Activated CD4-positive, alpha-beta memory T cell treated with anti-CD3 and anti-CD28 coated beads for 36 hours (primary cell): Measurements from ENCODE around the gene THEMIS2. TPM values are rescaled to one million over a fixed set of nuclear protein-coding genes. Genes with fewer than 3 reads are reported as not detected.
A peak's percentile ranks its signal among the peaks of the same experiment; 100 is the strongest.
"Not testable (repeated sequence)": the region's sequence is repeated elsewhere in the genome, so short reads cannot be mapped to it uniquely, and the experiment has no call there.

Experiments
- CTCF ChIA-PET: fragments of 350-600 bp; sonication (Branson Sonifier 250); formaldehyde crosslinking; loops from one replicate; lab custom pipeline; 2021; ENCODE audit warnings: antibody characterized with exemption, inconsistent platforms; lab: Charles Lee
- POLR2A ChIA-PET: fragments of 350-600 bp; sonication (Branson Sonifier 250); formaldehyde crosslinking; loops from one replicate; lab custom pipeline; 2021; ENCODE audit warnings: antibody characterized with exemption; lab: Charles Lee
- DNase-seq: peaks from one replicate; pipeline ENCODE4 v3.0.0-alpha.2; 2020
- H3K27ac Mint-ChIP-seq: one replicate; pipeline ENCODE4 v1.8.0; 2021; ENCODE audit warnings: mixed read lengths
- H3K27me3 Mint-ChIP-seq: one replicate; pipeline ENCODE4 v1.8.0; 2021; ENCODE audit warnings: mixed read lengths
- H3K36me3 Mint-ChIP-seq: one replicate; pipeline ENCODE4 v1.8.0; 2021; ENCODE audit warnings: mixed read lengths
- H3K4me1 Mint-ChIP-seq: one replicate; pipeline ENCODE4 v1.8.0; 2021; ENCODE audit warnings: low read depth, mixed read lengths
- H3K4me3 Mint-ChIP-seq: one replicate; pipeline ENCODE4 v1.8.0; 2021; ENCODE audit warnings: mild to moderate bottlenecking, mixed read lengths
- H3K9me3 Mint-ChIP-seq: one replicate; pipeline ENCODE4 v1.8.0; 2021; ENCODE audit warnings: mixed read lengths
- intact Hi-C: fragments of 100-400 bp; cut with micrococcal nuclease; formaldehyde crosslinking; loops from one replicate; pipeline ENCODE4 v1.15.1; 2023
- total RNA-seq, 2 experiments: library from RNA; stranded (reverse); gene quantifications; one replicate each; pipeline ENCODE4 v1.2.3, GENCODE V29; 2021

The THEMIS2 gene
- total RNA-seq, 2 experiments from 2014 or later = 27.4 to 29.3 TPM

GRCh38 chr1:27849951-27850350 lies 22.4 kb upstream of the THEMIS2 start:
- H3K27ac Mint-ChIP-seq = no peak overlapping the region
- DNase-seq = no peak
- no peaks in the 10 kb centered on the region for H3K9me3 Mint-ChIP-seq
- ChIA-PET POLR2A (no interaction called here), CTCF (interaction anchor here (0.7 kb wide), 1 partner anchor 8 kb away, joined by 4 read pairs; no protein-coding TSS in a partner anchor)
- no peak overlapping the region for H3K4me3 Mint-ChIP-seq
- no peaks in the 10 kb centered on the region for H3K4me1 Mint-ChIP-seq
- peaks cover 37% of the 10 kb centered on the region for H3K36me3 Mint-ChIP-seq
- no peaks in the 10 kb centered on the region for H3K27me3 Mint-ChIP-seq
- intact Hi-C loops = no loop called here

- peaks cover 9% of the 10 kb centered on the region for H3K36me3 Mint-ChIP-seq
- intact Hi-C loops = loop anchor here (5.0 kb wide), 1 partner anchor 352 kb away; no protein-coding TSS in a partner anchor
- DNase-seq = no peak
- ChIA-PET POLR2A (no interaction called here), CTCF (no interaction called here)
- no peak overlapping the region for H3K4me3 Mint-ChIP-seq
- H3K27me3 Mint-ChIP-seq = no peaks in the 10 kb centered on the region
- H3K27ac Mint-ChIP-seq = no peak overlapping the region
- no peaks in the 10 kb centered on the region for H3K9me3 Mint-ChIP-seq
- H3K4me1 Mint-ChIP-seq = peaks cover 4% of the 10 kb centered on the region
These were observed 17.3 kb upstream of the THEMIS2 start for GRCh38 chr1:27855085-27855484.

- intact Hi-C loops = loop anchor here (5.0 kb wide), 1 partner anchor 351 kb away; no protein-coding TSS in a partner anchor
- no peaks in the 10 kb centered on the region for H3K27me3 Mint-ChIP-seq
- ChIA-PET POLR2A (no interaction called here), CTCF (interaction anchor here (0.6 to 2.5 kb wide), 30 partner anchors 8 to 498 kb away, joined by 3 to 32 read pairs (median 4); partner anchors contain the start of genes EYA3 and SMPDL3B)
- H3K36me3 Mint-ChIP-seq = peaks cover 2% of the 10 kb centered on the region
- H3K9me3 Mint-ChIP-seq = no peaks in the 10 kb centered on the region
- H3K27ac Mint-ChIP-seq = no peak overlapping the region
- H3K4me3 Mint-ChIP-seq = no peak overlapping the region
- H3K4me1 Mint-ChIP-seq = peaks cover 4% of the 10 kb centered on the region
- no peak for DNase-seq
These were observed 15.6 kb upstream of the THEMIS2 start for GRCh38 chr1:27856561-27857343.

- CTCF ChIA-PET = interaction anchor here (0.5 to 2.5 kb wide), 40 partner anchors 8 to 497 kb away, joined by 3 to 32 read pairs (median 4); partner anchors contain the start of genes EYA3 and SMPDL3B
- H3K4me3 Mint-ChIP-seq, H3K9me3 Mint-ChIP-seq, H3K4me1 Mint-ChIP-seq, H3K27me3 Mint-ChIP-seq, POLR2A ChIA-PET, H3K27ac Mint-ChIP-seq, DNase-seq, H3K36me3 Mint-ChIP-seq: not testable (repeated sequence)
- intact Hi-C loops = loop anchor here (5.0 kb wide), 1 partner anchor 350 kb away; no protein-coding TSS in a partner anchor
These were observed 14.8 kb upstream of the THEMIS2 start for GRCh38 chr1:27857552-27857951.

GRCh38 chr1:27858072-27858948 lies 14.0 kb upstream of the THEMIS2 start:
- ChIA-PET CTCF (interaction anchor here (0.5 to 2.5 kb wide), 36 partner anchors 9 to 496 kb away, joined by 3 to 32 read pairs (median 4); partner anchors contain the start of genes EYA3 and SMPDL3B), POLR2A (no interaction called here)
- no peaks in the 10 kb centered on the region for H3K9me3 Mint-ChIP-seq
- H3K4me1 Mint-ChIP-seq = peaks cover 10% of the 10 kb centered on the region
- H3K36me3 Mint-ChIP-seq = no peaks in the 10 kb centered on the region
- H3K27me3 Mint-ChIP-seq = no peaks in the 10 kb centered on the region
- peak; percentile 90 for DNase-seq
- H3K27ac Mint-ChIP-seq = no peak overlapping the region
- no peak overlapping the region for H3K4me3 Mint-ChIP-seq
- intact Hi-C loops = loop anchor here (1.0 to 5.0 kb wide), 2 partner anchors 121 to 349 kb away; no protein-coding TSS in a partner anchor

GRCh38 chr1:27858949-27859576 lies 13.3 kb upstream of the THEMIS2 start:
- Mint-ChIP-seq H3K36me3 (no peaks in the 10 kb centered on the region), H3K27me3 (no peaks in the 10 kb centered on the region), H3K4me3 (no peak overlapping the region), H3K4me1 (peaks cover 16% of the 10 kb centered on the region), H3K9me3 (no peaks in the 10 kb centered on the region), H3K27ac (no peak overlapping the region)
- no peak for DNase-seq
- intact Hi-C loops = loop anchor here (1.0 to 5.0 kb wide), 2 partner anchors 120 to 348 kb away; no protein-coding TSS in a partner anchor
- CTCF ChIA-PET = interaction anchor here (1.4 to 2.5 kb wide), 5 partner anchors 33 to 350 kb away, joined by 4 to 32 read pairs (median 11); no protein-coding TSS in a partner anchor
- POLR2A ChIA-PET = no interaction called here

- ChIA-PET POLR2A (no interaction called here), CTCF (no interaction called here)
- Mint-ChIP-seq H3K4me1 (peaks cover 29% of the 10 kb centered on the region), H3K36me3 (no peaks in the 10 kb centered on the region), H3K9me3 (no peaks in the 10 kb centered on the region), H3K27ac (no peak overlapping the region), H3K4me3 (no peak overlapping the region), H3K27me3 (no peaks in the 10 kb centered on the region)
- intact Hi-C loops = loop anchor here (5.0 kb wide), 1 partner anchor 226 kb away; the partner anchor contains the start of gene EYA3
- no peak for DNase-seq
These were observed 10.9 kb upstream of the THEMIS2 start for GRCh38 chr1:27861436-27861835.

GRCh38 chr1:27862004-27862403 lies 10.3 kb upstream of the THEMIS2 start:
- ChIA-PET CTCF (no interaction called here), POLR2A (no interaction called here)
- Mint-ChIP-seq H3K36me3 (no peaks in the 10 kb centered on the region), H3K27ac (no peak overlapping the region), H3K27me3 (no peaks in the 10 kb centered on the region), H3K4me3 (no peak overlapping the region), H3K9me3 (no peaks in the 10 kb centered on the region), H3K4me1 (peaks cover 29% of the 10 kb centered on the region)
- intact Hi-C loops = loop anchor here (5.0 kb wide), 1 partner anchor 225 kb away; the partner anchor contains the start of gene EYA3
- no peak for DNase-seq

- intact Hi-C loops = loop anchor here (5.0 kb wide), 1 partner anchor 224 kb away; the partner anchor contains the start of gene EYA3
- H3K36me3 Mint-ChIP-seq = no peaks in the 10 kb centered on the region
- no peaks in the 10 kb centered on the region for H3K27me3 Mint-ChIP-seq
- H3K4me1 Mint-ChIP-seq = peaks cover 29% of the 10 kb centered on the region
- POLR2A ChIA-PET = no interaction called here
- CTCF ChIA-PET = interaction anchor here (1.0 to 1.5 kb wide), 2 partner anchors 47 to 346 kb away, joined by 3 read pairs; no protein-coding TSS in a partner anchor
- H3K4me3 Mint-ChIP-seq = no peak overlapping the region
- DNase-seq = peak; percentile 34
- H3K9me3 Mint-ChIP-seq = no peaks in the 10 kb centered on the region
- peak overlapping the region; percentile 20 for H3K27ac Mint-ChIP-seq
These were observed 9.4 kb upstream of the THEMIS2 start for GRCh38 chr1:27862671-27863537.

GRCh38 chr1:27863538-27863915 lies 8.8 kb upstream of the THEMIS2 start:
- ChIA-PET POLR2A (no interaction called here), CTCF (interaction anchor here (1.0 to 1.5 kb wide), 2 partner anchors 46 to 345 kb away, joined by 3 read pairs; no protein-coding TSS in a partner anchor)
- Mint-ChIP-seq H3K27ac (no peak overlapping the region), H3K9me3 (no peaks in the 10 kb centered on the region), H3K4me3 (no peak overlapping the region), H3K36me3 (no peaks in the 10 kb centered on the region), H3K4me1 (peaks cover 30% of the 10 kb centered on the region), H3K27me3 (no peaks in the 10 kb centered on the region)
- DNase-seq = no peak
- intact Hi-C loops = loop anchor here (5.0 kb wide), 1 partner anchor 224 kb away; the partner anchor contains the start of gene EYA3
